Stimulated activated CD8-positive, alpha-beta memory T cell treated with anti-CD3 and anti-CD28 coated beads, Interleukin-2, amount 100 ng/mL, for 1 hour (primary cell): ENCODE measurements around the gene FOLR1.

Experiments used
- DNase-seq, 2 donors: peaks; one replicate each; pipeline ENCODE4 v3.0.0-alpha.2; 2020; ENCODE audit warnings: low read depth in 2 of 2

The FOLR1 gene

GRCh38 chr11:72235351-72236057 is 43.6 kb downstream of the FOLR1 start:
- no peak for DNase-seq

GRCh38 chr11:72236083-72236697 is 44.2 kb downstream of the FOLR1 start:
- no peak for DNase-seq

- no peak for DNase-seq
Observed at GRCh38 chr11:72236774-72237111, 44.8 kb downstream of the FOLR1 start.

GRCh38 chr11:72237112-72237931 is 45.4 kb downstream of the FOLR1 start:
- DNase-seq, result no peak

GRCh38 chr11:72238040-72238450 is 46.1 kb downstream of the FOLR1 start:
- no peak for DNase-seq

GRCh38 chr11:72238492-72239312 is 46.8 kb downstream of the FOLR1 start:
- DNase-seq, result no peak

- DNase-seq, result no peak
Observed at GRCh38 chr11:72239313-72239848, 47.4 kb downstream of the FOLR1 start.

- DNase-seq, result no peak
Observed at GRCh38 chr11:72239849-72240460, 48.0 kb downstream of the FOLR1 start.

- no peak for DNase-seq
Observed at GRCh38 chr11:72240461-72241290, 48.7 kb downstream of the FOLR1 start.

- no peak for DNase-seq
Observed at GRCh38 chr11:72241291-72241781, 49.4 kb downstream of the FOLR1 start.

GRCh38 chr11:72242141-72242540 is 50.2 kb downstream of the FOLR1 start:
- no peak for DNase-seq

GRCh38 chr11:72243173-72244059 is 51.5 kb downstream of the FOLR1 start:
- DNase-seq, result no peak

- no peak for DNase-seq
Observed at GRCh38 chr11:72244060-72244360, 52.1 kb downstream of the FOLR1 start, which contains the start of gene PHOX2A. Gene PHOX2A (minus strand): TSS chr11:72244176. CDS start chr11:72244004, 172 bp downstream.

- no peak for DNase-seq
Observed at GRCh38 chr11:72244361-72245262, 52.7 kb downstream of the FOLR1 start.

GRCh38 chr11:72245263-72245816 is 53.4 kb downstream of the FOLR1 start:
- DNase-seq, result no peak
